ENCODE measurements around the gene HYAL2. TPM values are rescaled to one million over a fixed set of nuclear protein-coding genes. Genes with fewer than 3 reads are reported as not detected.

Gene HYAL2
- polyA plus RNA-seq, 1 donor from 2014 or later, result 4.4 TPM

Other genes starting within 250 kb of the HYAL2 start
- gene RBM5, start 233.8 kb downstream of the HYAL2 start, polyA plus RNA-seq, result 27.7 and 31.1 TPM in 2 replicates
- 0.10 TPM in 1 of 2 replicates, not detected in the other for gene SEMA3F, start 167.4 kb downstream of the HYAL2 start, polyA plus RNA-seq
- gene GNAT1, start 131.1 kb downstream of the HYAL2 start, polyA plus RNA-seq, result not detected in 2 replicates
- gene SLC38A3, start 117.5 kb downstream of the HYAL2 start, polyA plus RNA-seq, result 0.16 and 4.2 TPM in 2 replicates
- gene GNAI2, start 86.5 kb downstream of the HYAL2 start, polyA plus RNA-seq, result 4.9 and 5.0 TPM in 2 replicates
- gene SEMA3B, start 53.6 kb downstream of the HYAL2 start, polyA plus RNA-seq, result 0.27 and 0.28 TPM in 2 replicates
- gene LSMEM2, start 43.7 kb downstream of the HYAL2 start, polyA plus RNA-seq, result not detected in 2 replicates
- gene IFRD2, start 30.3 kb downstream of the HYAL2 start, polyA plus RNA-seq, result 2.5 and 6.0 TPM in 2 replicates
- 3.8 TPM in 1 of 2 replicates, not detected in the other for gene HYAL3, start 23.3 kb downstream of the HYAL2 start, polyA plus RNA-seq
- gene NAA80, start 23.3 kb downstream of the HYAL2 start, polyA plus RNA-seq, result 0.76 and 4.6 TPM in 2 replicates
- gene HYAL1, start 19.2 kb downstream of the HYAL2 start, polyA plus RNA-seq, result 0.83 TPM in 1 of 2 replicates, not detected in the other
- 26.1 and 26.6 TPM in 2 replicates for gene TUSC2, start 5.5 kb upstream of the HYAL2 start, polyA plus RNA-seq
- gene RASSF1, start 18.1 kb upstream of the HYAL2 start, polyA plus RNA-seq, result 2.4 and 3.2 TPM in 2 replicates
- not detected in 2 replicates for gene ZMYND10, start 23.0 kb upstream of the HYAL2 start, polyA plus RNA-seq
- gene NPRL2, start 28.0 kb upstream of the HYAL2 start, polyA plus RNA-seq, result 47.8 and 60.9 TPM in 2 replicates
- gene CYB561D2, start 28.1 kb upstream of the HYAL2 start, polyA plus RNA-seq, result 7.5 and 22.2 TPM in 2 replicates
- gene TMEM115, start 36.8 kb upstream of the HYAL2 start, polyA plus RNA-seq, result 19.6 and 24.4 TPM in 2 replicates
- 39.3 and 63.3 TPM in 2 replicates for gene CACNA2D2, start 180.9 kb upstream of the HYAL2 start, polyA plus RNA-seq
- 9.2 and 12.7 TPM in 2 replicates for gene C3orf18, start 245.0 kb upstream of the HYAL2 start, polyA plus RNA-seq
- 0.97 and 5.0 TPM in 2 replicates for gene HEMK1, start 246.8 kb upstream of the HYAL2 start, polyA plus RNA-seq